HK-2 (cell line): ENCODE results near the gene RBCK1.
"Not testable (repeated sequence)": the region's sequence is repeated elsewhere in the genome, so short reads cannot be mapped to it uniquely, and the experiment has no call there.

ENCODE experiments used
- DNase-seq: peaks from one replicate; pipeline ENCODE4 v3.0.0-alpha.2; 2018; ENCODE audit not compliant: unreplicated experiment

Gene RBCK1

GRCh38 chr20:472889-473292 is 64.8 kb downstream of the RBCK1 start:
- DNase-seq = no peak

DNA sequence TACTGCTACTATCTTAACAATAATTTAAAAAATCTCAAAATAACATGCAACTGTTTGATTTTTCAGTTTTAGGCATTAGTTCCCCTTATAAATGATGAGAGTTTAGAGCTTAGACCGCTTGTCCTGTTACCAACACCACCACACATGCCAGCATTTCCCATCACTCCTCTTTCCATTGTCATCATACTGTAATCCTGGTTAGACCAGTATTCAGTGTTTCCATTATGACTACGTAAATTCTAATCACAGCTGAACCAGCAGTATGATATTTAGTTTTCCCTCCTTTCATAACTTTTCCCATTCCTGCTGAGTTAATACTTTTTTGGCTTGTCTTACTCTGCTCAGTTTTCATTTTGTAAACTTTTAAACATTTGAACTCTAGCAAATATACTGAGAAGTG is 66.5 kb downstream of the RBCK1 start:
- DNase-seq = no peak

DNA sequence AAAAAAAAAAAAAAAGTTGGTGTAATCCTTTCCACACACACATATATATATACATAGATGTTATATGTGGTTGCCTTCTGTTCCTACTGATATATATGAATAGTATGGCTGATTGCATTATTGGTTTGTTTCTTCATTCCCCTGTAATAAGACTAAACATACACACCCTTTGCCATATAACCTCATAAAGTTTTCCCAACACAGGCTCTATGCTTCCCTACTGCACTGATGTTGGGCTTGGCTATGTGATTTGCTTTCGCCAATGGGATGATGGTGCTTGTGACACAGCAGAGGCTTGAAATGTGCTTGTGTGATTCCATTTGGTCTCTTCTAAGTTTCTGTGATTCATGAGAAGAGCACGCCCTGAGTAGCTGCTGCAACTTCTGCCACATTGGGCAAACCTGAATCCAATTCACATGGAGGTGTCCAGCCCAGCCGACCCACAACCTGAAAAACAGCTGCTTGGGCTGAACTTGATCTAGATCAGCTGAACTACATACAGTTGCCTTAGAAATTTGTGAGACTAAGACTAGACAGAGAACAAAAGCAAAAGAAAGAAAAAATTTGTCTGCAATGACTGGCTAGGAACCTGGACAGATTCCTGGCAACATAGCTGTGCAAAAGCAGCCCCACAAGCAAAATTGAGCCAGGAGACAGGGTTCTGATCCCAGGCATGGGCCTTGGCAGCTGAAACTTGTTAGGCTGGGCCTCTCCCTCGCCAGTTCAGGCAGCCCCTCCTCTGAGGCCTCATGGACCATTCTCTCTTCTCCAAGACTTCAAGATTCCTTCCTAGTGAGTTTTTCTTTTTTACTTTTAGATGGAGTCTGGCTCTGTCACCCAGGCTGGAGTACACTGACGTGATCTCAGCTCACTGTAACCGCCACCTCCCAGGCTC is 67.6 kb downstream of the RBCK1 start:
- DNase-seq = no peak

DNA sequence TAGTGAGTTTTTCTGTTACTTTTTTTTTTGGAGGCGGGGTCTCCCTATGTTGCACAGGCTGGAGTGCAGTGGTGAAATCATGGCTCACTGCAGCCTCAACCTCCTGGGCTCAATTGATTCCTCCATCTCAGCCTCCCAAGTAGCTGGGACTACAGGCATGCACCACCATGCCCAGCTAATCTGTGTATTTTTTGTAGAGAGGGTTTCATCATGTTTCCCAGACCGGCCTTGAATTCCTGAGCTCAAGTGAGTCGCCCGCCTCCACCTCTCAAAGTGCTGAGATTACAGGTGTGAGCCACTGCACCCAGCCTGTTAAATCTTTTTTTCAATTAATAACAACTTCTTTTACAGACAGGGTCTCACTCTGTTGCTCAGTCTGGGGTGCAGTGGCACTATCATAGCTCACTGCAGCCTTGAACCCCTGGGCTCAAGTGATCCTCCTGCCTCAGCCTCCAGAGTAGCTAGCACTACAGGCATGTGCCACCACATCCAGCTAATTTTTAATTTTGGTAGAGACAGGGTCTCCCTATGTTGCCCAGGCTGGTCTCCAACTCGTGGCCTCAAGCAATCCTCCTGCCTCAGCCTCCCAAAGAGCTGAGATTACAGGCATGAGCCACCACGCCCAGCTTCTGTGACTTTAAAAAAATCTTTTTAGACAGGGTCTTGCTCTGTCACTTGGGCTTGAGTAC is 68.6 kb downstream of the RBCK1 start:
- DNase-seq = not testable (repeated sequence)

GRCh38 chr20:478010-478948 is 70.2 kb downstream of the RBCK1 start:
- DNase-seq = no peak

GRCh38 chr20:478949-479429 is 70.9 kb downstream of the RBCK1 start:
- no peak for DNase-seq

DNA sequence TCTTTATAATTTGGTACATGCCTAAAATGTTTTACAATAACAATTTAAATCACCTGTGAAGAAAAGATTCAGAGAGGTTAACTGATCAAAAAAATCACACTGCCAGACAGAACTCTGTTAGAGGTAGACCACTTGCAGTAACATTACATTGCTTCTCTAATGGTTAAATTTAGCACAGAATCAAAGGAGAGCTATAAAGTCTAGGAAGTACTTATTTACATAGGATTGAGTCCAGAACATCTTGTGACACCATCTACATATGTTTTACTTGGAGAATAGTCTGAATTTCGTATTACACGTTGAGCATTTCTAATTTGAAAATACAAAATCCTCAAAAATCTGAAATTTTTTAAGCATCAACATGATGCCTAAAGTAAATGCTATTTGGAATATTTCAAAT is 71.4 kb downstream of the RBCK1 start:
- no peak for DNase-seq

DNA sequence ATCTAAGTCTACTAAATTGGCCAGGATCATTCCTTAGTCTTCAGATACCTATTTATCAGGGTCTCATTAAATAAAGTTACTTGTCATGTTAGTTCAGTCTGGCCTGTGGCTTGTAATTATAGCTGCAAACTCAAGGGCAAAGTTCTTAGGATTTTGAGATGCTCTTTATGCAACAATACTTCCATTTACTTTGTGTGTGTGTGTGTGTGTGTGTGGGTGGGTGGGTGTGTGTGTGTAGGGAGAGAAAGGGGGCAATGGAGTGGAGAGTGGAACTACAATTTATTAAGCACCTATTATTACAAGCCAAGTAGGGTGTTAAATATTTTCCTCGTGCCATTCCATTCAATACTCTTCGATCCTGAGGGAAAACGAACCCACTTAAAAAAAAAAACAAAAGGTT is 71.9 kb downstream of the RBCK1 start:
- DNase-seq = no peak

GRCh38 chr20:481167-481566 is 73.1 kb downstream of the RBCK1 start:
- DNase-seq = no peak
